Left colon (tissue), 2 donors: Measurements from ENCODE around the gene PGK2. TPM values are rescaled to one million over a fixed set of nuclear protein-coding genes. Genes with fewer than 3 reads are reported as not detected.
"Not testable (repeated sequence)": the region's sequence is repeated elsewhere in the genome, so short reads cannot be mapped to it uniquely, and the experiment has no call there.

Experiments
- ATAC-seq: fragments of 200-7000 bp; cut with Tn5 transposase; one replicate; pipeline ENCODE4 v1.9.1; 2020; ENCODE audit warnings: mild to moderate bottlenecking, moderate library complexity
- DNase-seq, 2 donors: peaks; one replicate each; pipeline ENCODE4 v3.0.0-alpha.2; 2020
- intact Hi-C, 2 donors: fragments of 100-400 bp; cut with DNase I in 1 of 2; cut with micrococcal nuclease in 1 of 2; formaldehyde crosslinking; loops; one replicate each; pipeline versions ENCODE4 v1.11.2 to v1.14.0; 2022; cut with DNase I, micrococcal nuclease
- long read RNA-seq: library from polyadenylated mRNA; unstranded; transcript quantifications from one replicate; pipeline ENCODE4 v2.0.0, GENCODE V29; 2021
- total RNA-seq, 2 donors: library from RNA; stranded (reverse); fragmentation: NEBNext Ultra II Directional; extraction: Animal tissue kit (Norgen Biotek cat#: 25700); gene quantifications; one replicate each; pipeline ENCODE4 v1.2.1, GENCODE V29; 2021
- donor health status: DM: no; HTN: no; CAD: no.
- donor health status: DM: yes; HTN: yes; CAD: no.

Gene PGK2
- not detected for total RNA-seq
- long read RNA-seq, result 0 reads

- ATAC-seq (no peak), DNase-seq (no peak)
- intact Hi-C loops, result no loop called here
Measured at GRCh38 chr6:49787176-49787575, at the start of gene PGK2. PGK2 (minus strand) TSS chr6:49787285; CDS start chr6:49787187, 98 bp downstream.

GRCh38 chr6:49835140-49835539, 48.1 kb upstream of the PGK2 start:
- intact Hi-C loops, result no loop called here
- DNase-seq (no peak), ATAC-seq (no peak)

GRCh38 chr6:49833386-49833785, 46.3 kb upstream of the PGK2 start:
- intact Hi-C loops, result no loop called here
- ATAC-seq, result no peak
- DNase-seq, result no peak

GRCh38 chr6:49826743-49827406, 39.8 kb upstream of the PGK2 start:
- no peak for DNase-seq
- no peak for ATAC-seq

GRCh38 chr6:49815166-49815565, 28.1 kb upstream of the PGK2 start:
- intact Hi-C loops, result no loop called here
- no peak for DNase-seq

More at GRCh38 chr6:49826743-49827406, 39.8 kb upstream of the PGK2 start:
- intact Hi-C loops, result no loop called here

GRCh38 chr6:49813248-49813647, 26.2 kb upstream of the PGK2 start:
- intact Hi-C loops, result no loop called here
- ATAC-seq, result no peak
- DNase-seq, result no peak

More at GRCh38 chr6:49815166-49815565, 28.1 kb upstream of the PGK2 start:
- ATAC-seq, result no peak

GRCh38 chr6:49806145-49806544, 19.1 kb upstream of the PGK2 start:
- no peak for ATAC-seq
- intact Hi-C loops, result no loop called here
- DNase-seq, result no peak

GRCh38 chr6:49805246-49805645, 18.2 kb upstream of the PGK2 start:
- DNase-seq, result no peak

GRCh38 chr6:49801525-49801924, 14.4 kb upstream of the PGK2 start:
- ATAC-seq (no peak), DNase-seq (no peak)
- intact Hi-C loops, result no loop called here

More at GRCh38 chr6:49805246-49805645, 18.2 kb upstream of the PGK2 start:
- no peak for ATAC-seq
- intact Hi-C loops, result no loop called here

- intact Hi-C loops, result no loop called here
- DNase-seq (no peak), ATAC-seq (no peak)
Measured at GRCh38 chr6:49799090-49799489, 12.0 kb upstream of the PGK2 start.

- ATAC-seq, intact Hi-C loops, DNase-seq: not testable (repeated sequence)
Measured at GRCh38 chr6:49796842-49797455, 9.9 kb upstream of the PGK2 start.

GRCh38 chr6:49790341-49790740, 3.3 kb upstream of the PGK2 start:
- intact Hi-C loops, result no loop called here
- ATAC-seq (no peak), DNase-seq (no peak)

GRCh38 chr6:49784272-49784671, 2.8 kb downstream of the PGK2 start:
- DNase-seq (no peak), ATAC-seq (no peak)

GRCh38 chr6:49782725-49783124, 4.4 kb downstream of the PGK2 start:
- intact Hi-C loops, result no loop called here
- ATAC-seq (no peak), DNase-seq (no peak)

More at GRCh38 chr6:49784272-49784671, 2.8 kb downstream of the PGK2 start:
- intact Hi-C loops, result no loop called here

- intact Hi-C loops, result no loop called here
- DNase-seq (no peak), ATAC-seq (no peak)
Measured at GRCh38 chr6:49782293-49782692, 4.8 kb downstream of the PGK2 start.

- intact Hi-C loops, result no loop called here
- DNase-seq (no peak), ATAC-seq (no peak)
Measured at GRCh38 chr6:49776444-49776843, 10.6 kb downstream of the PGK2 start.

GRCh38 chr6:49775043-49775442, 12.0 kb downstream of the PGK2 start:
- DNase-seq (no peak), ATAC-seq (no peak)
- intact Hi-C loops, result no loop called here

- DNase-seq (no peak), ATAC-seq (no peak)
- intact Hi-C loops, result no loop called here
Measured at GRCh38 chr6:49772285-49772684, 14.8 kb downstream of the PGK2 start.

GRCh38 chr6:49766762-49767161, 20.3 kb downstream of the PGK2 start:
- no peak for ATAC-seq
- no peak for DNase-seq
- intact Hi-C loops, result no loop called here

- no peak for DNase-seq
- no peak for ATAC-seq
- intact Hi-C loops, result no loop called here
Measured at GRCh38 chr6:49764571-49765236, 22.4 kb downstream of the PGK2 start.
